LNCaP clone FGC (cell line): ENCODE data around the gene KCNG4.

ENCODE experiments used
- DNase-seq: peaks from one replicate; pipeline ENCODE4 v3.0.0-alpha.2; 2011; ENCODE audit warnings: low read depth
- H3K4me3 ChIP-seq: 2 replicates; pipeline ENCODE4 v1.5.1; 2011; ENCODE audit warnings: mild to moderate bottlenecking, low read depth, low read length, control low read depth
- CTCF ChIP-seq: IDR thresholded peaks from 2 replicates; pipeline ENCODE4 v1.5.1; 2012; ENCODE audit warnings: mild to moderate bottlenecking; ENCODE audit not compliant: control insufficient read depth, insufficient read depth; ENCODE audit errors: extremely low read depth

Gene KCNG4

GRCh38 chr16:84181144-84181915, 58.5 kb downstream of the KCNG4 start:
- DNase-seq: no peak
- H3K4me3 ChIP-seq: no peak overlapping the region
- no peak for TF ChIP-seq CTCF

DNA sequence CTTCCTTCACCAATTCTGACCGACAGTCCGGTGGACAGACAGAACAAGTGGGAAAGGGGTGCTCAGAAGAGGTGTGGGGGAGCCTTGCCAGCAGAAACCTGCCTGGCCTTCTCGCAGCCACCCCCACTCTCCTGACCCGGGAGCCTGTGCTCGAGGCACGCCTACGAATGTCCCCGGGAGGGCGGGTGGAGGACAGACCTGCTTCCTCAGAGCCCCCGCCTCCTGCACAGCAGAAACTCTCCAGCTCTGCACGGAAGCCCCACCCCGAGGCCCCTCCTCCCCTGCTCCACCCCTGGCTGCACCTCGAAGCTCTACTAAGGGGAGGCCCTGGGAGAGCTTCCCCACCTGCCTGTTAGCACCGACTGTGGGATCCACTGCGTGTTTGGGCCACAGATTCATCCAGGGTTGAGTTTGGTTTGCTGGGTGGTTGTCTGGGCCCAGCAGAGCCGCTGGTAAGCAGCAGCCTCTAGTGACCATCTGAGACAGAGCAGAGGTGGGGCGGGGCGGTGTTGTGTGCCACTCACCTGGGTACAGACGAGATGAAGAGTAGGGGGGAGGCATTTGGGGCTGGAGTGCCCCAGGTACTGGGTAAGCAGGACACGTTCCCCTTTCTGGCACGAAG, 59.2 kb downstream of the KCNG4 start:
- no peak for TF ChIP-seq CTCF
- DNase-seq: no peak
- H3K4me3 ChIP-seq: no peak overlapping the region

DNA sequence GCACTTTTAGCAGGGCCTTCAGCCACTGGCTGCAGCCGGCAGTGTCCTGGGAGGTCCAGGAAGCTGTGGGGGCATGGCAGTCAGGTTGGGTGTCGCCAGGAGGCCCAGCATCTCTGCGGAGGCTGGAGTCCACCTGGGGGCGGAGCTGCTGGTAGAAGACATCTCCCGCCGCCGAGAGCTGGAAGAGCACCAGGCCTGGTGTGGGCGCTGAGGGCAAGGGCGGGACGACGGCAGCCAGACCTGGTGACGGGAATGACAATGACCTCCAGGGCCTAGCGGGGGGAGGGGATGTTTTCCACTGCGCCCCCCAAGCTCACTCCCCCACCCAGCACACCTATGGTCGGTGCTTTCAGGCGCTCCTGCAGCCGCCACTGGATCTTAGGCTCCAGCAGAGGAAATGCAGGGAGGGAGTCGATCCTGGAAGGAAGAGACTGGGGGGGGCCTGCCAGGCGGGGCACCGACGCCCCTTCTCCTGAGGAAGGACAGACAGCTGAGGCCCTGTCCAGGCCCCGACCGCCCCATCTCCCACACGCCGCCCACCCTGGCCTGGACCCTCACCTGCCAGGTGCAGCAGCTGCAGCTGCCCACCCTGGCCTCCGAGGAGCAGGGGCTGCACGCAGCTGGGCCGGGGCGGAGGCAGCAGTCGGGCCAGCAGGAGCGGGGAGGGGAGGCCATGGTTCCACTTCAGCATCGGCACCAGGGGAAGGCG, 60.0 kb downstream of the KCNG4 start:
- H3K4me3 ChIP-seq: no peak overlapping the region
- no peak for DNase-seq
- no peak for TF ChIP-seq CTCF

- TF ChIP-seq CTCF: no peak
- no peak for DNase-seq
- no peak overlapping the region for H3K4me3 ChIP-seq
Observed at GRCh38 chr16:84178892-84179611, 60.8 kb downstream of the KCNG4 start.

DNA sequence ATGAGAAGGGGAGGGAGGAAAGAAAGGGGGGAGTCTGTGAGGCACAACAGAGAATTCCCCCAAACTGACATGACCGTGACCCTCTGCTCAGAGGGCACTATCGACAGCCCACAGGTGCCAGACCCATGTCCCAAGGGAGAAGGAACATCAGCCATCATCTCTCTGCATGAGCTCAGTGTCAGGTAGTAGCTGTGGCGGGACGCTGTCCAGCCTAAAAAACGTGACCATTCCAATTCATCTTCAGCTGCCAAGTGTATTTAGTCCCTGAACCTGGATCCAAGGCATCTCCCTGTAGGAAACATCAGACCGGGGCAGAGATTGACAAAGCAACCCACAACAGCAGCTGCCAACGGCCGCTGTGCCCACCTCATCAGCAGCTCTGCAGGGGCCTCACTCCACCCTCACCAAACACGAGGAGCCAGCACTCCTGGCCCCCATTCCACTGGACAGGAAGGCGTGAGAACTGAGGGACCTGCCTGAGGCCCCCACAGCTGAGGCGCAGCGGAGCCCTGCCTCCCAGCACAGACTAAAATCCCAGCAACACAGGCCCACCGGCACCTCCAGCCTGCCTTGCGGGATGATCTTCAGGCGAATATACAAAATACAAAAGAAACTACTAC, 61.6 kb downstream of the KCNG4 start:
- no peak overlapping the region for H3K4me3 ChIP-seq
- no peak for DNase-seq
- no peak for TF ChIP-seq CTCF

DNA sequence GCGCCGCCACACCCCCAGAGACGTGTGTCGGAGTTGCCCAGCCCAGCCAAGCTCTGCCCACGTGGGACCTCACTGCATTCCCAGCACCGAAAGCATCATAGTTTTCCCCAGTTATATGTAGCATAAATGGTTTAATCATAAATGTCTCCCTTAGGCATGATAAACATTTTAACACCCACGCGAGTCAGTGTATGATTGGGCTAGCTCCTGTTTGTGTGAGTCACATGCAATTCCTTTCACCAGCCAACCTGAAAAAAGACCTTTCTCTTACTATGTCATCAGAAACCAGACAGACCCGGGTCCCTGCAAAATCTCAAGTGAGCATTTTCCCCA, 62.1 kb downstream of the KCNG4 start:
- no peak for TF ChIP-seq CTCF
- DNase-seq: no peak
- H3K4me3 ChIP-seq: no peak overlapping the region
